NCI-H2196 treated with DMSO at 0.1 percent for 48 hours (cell line): ENCODE measurements around the gene CDH10.

ENCODE experiments used
- DNase-seq: peaks from one replicate; lab custom pipeline; 2025; ENCODE audit not compliant: unreplicated experiment; lab: John Stamatoyannopoulos, UW

Gene CDH10

GRCh38 chr5:24602188-24602587 lies 42.6 kb downstream of the CDH10 start:
- DNase-seq: no peak

GRCh38 chr5:24598956-24599355 lies 45.8 kb downstream of the CDH10 start:
- DNase-seq: no peak

- DNase-seq: no peak
These were observed 49.4 kb downstream of the CDH10 start for GRCh38 chr5:24595329-24595728.

GRCh38 chr5:24591426-24591825 lies 53.4 kb downstream of the CDH10 start:
- DNase-seq: no peak

- DNase-seq: no peak
These were observed 55.2 kb downstream of the CDH10 start for GRCh38 chr5:24589566-24589965.

GRCh38 chr5:24585751-24586150 lies 59.0 kb downstream of the CDH10 start:
- no peak for DNase-seq

GRCh38 chr5:24571302-24571701 lies 73.5 kb downstream of the CDH10 start:
- DNase-seq: no peak

GRCh38 chr5:24566933-24567332 lies 77.8 kb downstream of the CDH10 start:
- no peak for DNase-seq

GRCh38 chr5:24555229-24555628 lies 89.5 kb downstream of the CDH10 start:
- DNase-seq: no peak

GRCh38 chr5:24547132-24547531 lies 97.6 kb downstream of the CDH10 start:
- DNase-seq: no peak

GRCh38 chr5:24539613-24540012 lies 105.2 kb downstream of the CDH10 start:
- DNase-seq: no peak

GRCh38 chr5:24538346-24538745 lies 106.4 kb downstream of the CDH10 start:
- DNase-seq: no peak

- DNase-seq: no peak
These were observed 109.1 kb downstream of the CDH10 start for GRCh38 chr5:24535646-24536045.

- no peak for DNase-seq
These were observed 113.9 kb downstream of the CDH10 start for GRCh38 chr5:24530906-24531305.

- DNase-seq: no peak
These were observed 119.4 kb downstream of the CDH10 start for GRCh38 chr5:24525414-24525813.

- DNase-seq: no peak
These were observed 132.4 kb downstream of the CDH10 start for GRCh38 chr5:24512423-24512822.

- DNase-seq: no peak
These were observed 134.2 kb downstream of the CDH10 start for GRCh38 chr5:24510523-24510988.

GRCh38 chr5:24509943-24510342 lies 134.8 kb downstream of the CDH10 start:
- DNase-seq: no peak

- DNase-seq: no peak
These were observed 139.5 kb downstream of the CDH10 start for GRCh38 chr5:24505258-24505657.

GRCh38 chr5:24497591-24498157 lies 147.1 kb downstream of the CDH10 start:
- DNase-seq: no peak

- no peak for DNase-seq
These were observed 147.6 kb downstream of the CDH10 start for GRCh38 chr5:24497145-24497544.

GRCh38 chr5:24496268-24496667 lies 148.5 kb downstream of the CDH10 start:
- no peak for DNase-seq

GRCh38 chr5:24492229-24492628 lies 152.5 kb downstream of the CDH10 start:
- DNase-seq: no peak
